HepG2 (cell line): ENCODE data around the gene SRCIN1. TPM values are rescaled to one million over a fixed set of nuclear protein-coding genes. Genes with fewer than 3 reads are reported as not detected.
A peak's percentile ranks its signal among the peaks of the same experiment; 100 is the strongest.

Source experiments
- AGO2 ChIP-seq: fragments of 200-400 bp; formaldehyde crosslinking; optimal IDR thresholded peaks from 2 replicates; pipeline ENCODE3; 2017; ENCODE audit warnings: mild to moderate bottlenecking, low read depth, low read length, moderate library complexity
- ARNT ChIP-seq: fragments of 450-650 bp; IDR thresholded peaks from 2 replicates; pipeline ENCODE4 v1.6.1; 2017
- EHMT2 ChIP-seq: fragments of 200-600 bp; sonication (generic); IDR thresholded peaks from 2 replicates; pipeline ENCODE4 v1.7.0; 2017; ENCODE audit warnings: antibody characterized with exemption, low read depth, low read length, borderline replicate concordance
- ELK4 ChIP-seq: sonication (generic); formaldehyde crosslinking; IDR thresholded peaks from 2 replicates; pipeline ENCODE4 v1.9.0; 2021; ENCODE audit warnings: missing genetic modification reagents, borderline replicate concordance
- FOSL2 ChIP-seq: sonication (generic); formaldehyde crosslinking; IDR thresholded peaks from 2 replicates; pipeline ENCODE4 v1.4.0; 2020; ENCODE audit warnings: missing genetic modification reagents
- GATAD2A ChIP-seq: IDR thresholded peaks from 2 replicates; pipeline ENCODE4 v1.6.1; 2016
- MIER3 ChIP-seq: IDR thresholded peaks from 2 replicates; pipeline ENCODE4 v1.6.1; 2016; ENCODE audit warnings: missing compliant biosample characterization, borderline replicate concordance
- MLLT10 ChIP-seq: sonication (generic); formaldehyde crosslinking; IDR thresholded peaks from 2 replicates; pipeline ENCODE4 v1.4.0; 2020; ENCODE audit warnings: missing genetic modification reagents
- MYNN ChIP-seq: sonication (generic); formaldehyde crosslinking; IDR thresholded peaks from 2 replicates; pipeline ENCODE4 v1.4.0; 2020; ENCODE audit warnings: mild to moderate bottlenecking, low read depth, missing genetic modification reagents
- PCBP1 ChIP-seq: fragments of 200-400 bp; formaldehyde crosslinking; IDR thresholded peaks from 2 replicates; pipeline ENCODE4 v1.6.1; 2017; ENCODE audit warnings: mild to moderate bottlenecking, low read depth, low read length, borderline replicate concordance
- PLSCR1 ChIP-seq: sonication (generic); formaldehyde crosslinking; IDR thresholded peaks from 2 replicates; pipeline ENCODE4 v1.5.0; 2020; ENCODE audit warnings: missing genetic modification reagents, mild to moderate bottlenecking, borderline replicate concordance
- POLR2AphosphoS5 ChIP-seq: IDR thresholded peaks from 2 replicates; pipeline ENCODE4 v1.6.1; 2012; ENCODE audit warnings: low read depth, low read length
- SIN3B ChIP-seq: fragments of 150-350 bp; IDR thresholded peaks from 2 replicates; pipeline ENCODE4 v1.6.1; 2014; ENCODE audit warnings: low read length
- SYNCRIP ChIP-seq: fragments of 200-400 bp; formaldehyde crosslinking; IDR thresholded peaks from 2 replicates; pipeline ENCODE4 v1.6.1; 2018; ENCODE audit warnings: mild to moderate bottlenecking, low read depth, low read length; ENCODE audit not compliant: insufficient read depth
- TP53 ChIP-seq: sonication (generic); formaldehyde crosslinking; conservative IDR thresholded peaks from 2 replicates; pipeline ENCODE4 v1.4.0; 2020; ENCODE audit warnings: missing genetic modification reagents
- ZBTB44 ChIP-seq: sonication (generic); formaldehyde crosslinking; IDR thresholded peaks from 2 replicates; pipeline ENCODE4 v1.4.0; 2020; ENCODE audit warnings: missing genetic modification reagents
- ZFAT ChIP-seq: sonication (generic); formaldehyde crosslinking; conservative IDR thresholded peaks from 2 replicates; pipeline ENCODE4 v1.8.1; 2023; ENCODE audit warnings: missing genetic modification reagents, inconsistent platforms
- ZNF280D ChIP-seq: sonication (generic); formaldehyde crosslinking; IDR thresholded peaks from 2 replicates; pipeline ENCODE4 v1.5.1; 2020; ENCODE audit warnings: mild to moderate bottlenecking, missing genetic modification reagents
- ZNF326 ChIP-seq: sonication (generic); formaldehyde crosslinking; IDR thresholded peaks from 2 replicates; pipeline ENCODE4 v1.4.0; 2020; ENCODE audit warnings: missing genetic modification reagents, borderline replicate concordance
- ZNF33A ChIP-seq: sonication (generic); formaldehyde crosslinking; IDR thresholded peaks from 2 replicates; pipeline ENCODE4 v1.5.1; 2020; ENCODE audit warnings: missing genetic modification reagents, mild to moderate bottlenecking, moderate library complexity, borderline replicate concordance
- ZNF430 ChIP-seq: sonication (generic); formaldehyde crosslinking; IDR thresholded peaks from 2 replicates; pipeline ENCODE4 v1.9.0; 2021; ENCODE audit warnings: mild to moderate bottlenecking, missing genetic modification reagents
- ZNF670 ChIP-seq: sonication (generic); formaldehyde crosslinking; IDR thresholded peaks from 2 replicates; pipeline ENCODE4 v1.8.0; 2022; ENCODE audit warnings: mild to moderate bottlenecking, missing genetic modification reagents, borderline replicate concordance
- polyA plus RNA-seq, 8 experiments: library from polyadenylated mRNA; depleted of rRNA in 3 of 8; stranded (reverse) in 7 of 8; unstranded in 1 of 8; fragments of >200 nt; fragmentation: Illumina TruSeq in 4 of 8; extraction: Trizol in 4 of 8; gene quantifications; 2 replicates each; pipeline versions ENCODE4 v1.2.1 to v1.2.3, GENCODE V29; 2011 to 2016; ENCODE audit warnings: low read depth in 4 of 8, missing spikeins in 1 of 8, mixed read lengths in 1 of 8; ENCODE audit not compliant: insufficient read depth in 1 of 8
- total RNA-seq, 5 experiments: library from RNA; depleted of rRNA; stranded (reverse); fragments of >200 nt; fragmentation: Illumina TruSeq; extraction: Trizol; gene quantifications; 2 replicates each; pipeline ENCODE4 v1.2.3, GENCODE V29; 2016; ENCODE audit warnings: low read depth in 1 of 5
- TF ChIP-seq, protein P1 (sequence below): sonication (generic); formaldehyde crosslinking; conservative IDR thresholded peaks from 2 replicates; pipeline ENCODE4 v1.4.0; 2020; ENCODE audit warnings: missing genetic modification reagents

The SRCIN1 gene
- total and polyA plus RNA-seq, 2 of the 13 experiments (the other 11 are each of a cell fraction or from before 2014, with no cell fraction given) = 1.2 to 9.6 TPM

DNA sequence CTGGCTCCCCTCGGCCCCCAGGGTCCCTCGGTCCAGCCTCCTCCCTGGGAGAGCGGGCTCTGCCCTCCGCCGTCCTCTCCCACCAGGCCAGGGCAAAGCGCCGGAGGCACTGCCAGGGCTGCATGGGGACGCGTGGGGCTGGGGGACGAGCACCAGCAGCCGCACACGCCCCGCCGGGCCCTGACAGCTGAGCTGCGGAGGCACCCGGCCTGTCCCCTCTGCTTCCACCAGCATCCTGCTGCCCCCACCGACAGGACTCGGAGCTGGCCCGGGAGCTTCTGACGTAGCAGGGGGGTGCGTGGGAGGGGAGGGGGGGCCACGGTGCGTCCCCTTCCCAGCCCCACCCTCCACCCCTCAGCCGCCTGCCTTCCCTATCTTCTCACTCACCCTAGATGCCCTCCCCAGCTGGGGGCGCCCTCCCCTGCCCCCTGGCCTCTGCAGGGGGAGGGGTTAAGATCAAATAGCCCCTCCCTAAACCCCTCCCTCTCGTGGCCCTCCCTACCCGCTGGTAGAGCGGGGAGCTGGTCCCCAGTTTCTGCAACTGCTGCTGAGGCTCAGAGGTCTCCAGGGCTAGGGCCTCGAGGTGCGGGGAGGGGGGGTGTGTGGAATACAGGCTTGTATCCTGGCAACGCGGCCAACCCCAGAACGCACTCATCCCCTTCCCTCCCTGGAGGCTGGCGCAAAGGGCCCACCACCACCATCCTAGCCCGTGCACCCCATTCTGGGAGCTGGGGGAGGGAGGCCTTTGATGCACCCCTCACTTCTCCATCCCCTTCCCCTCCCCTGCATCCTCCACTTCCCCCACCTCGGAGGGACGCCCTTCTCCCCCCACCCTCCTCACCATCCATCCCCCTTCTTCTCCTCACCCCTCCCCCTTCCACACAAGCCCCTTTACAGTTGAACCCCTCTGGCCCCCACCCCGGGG lies 1.0 kb downstream of the SRCIN1 start (continued):
- TF ChIP-seq ELK4 (CRISPR knock-in tag) = no peak
- no peak for TF ChIP-seq ZBTB44 (CRISPR knock-in tag)
- TF ChIP-seq ARNT = no peak
- peak; percentile 96 for TF ChIP-seq PCBP1
- TF ChIP-seq MYNN (CRISPR knock-in tag) = no peak
- TF ChIP-seq ZNF430 (CRISPR knock-in tag) = peak; percentile 66; the same call in 1 of the 2 replicates
- peak; percentile 50 for TF ChIP-seq GATAD2A (CRISPR knock-in tag)
- TF ChIP-seq PLSCR1 (CRISPR knock-in tag) = no peak
- TF ChIP-seq, protein P1, sequence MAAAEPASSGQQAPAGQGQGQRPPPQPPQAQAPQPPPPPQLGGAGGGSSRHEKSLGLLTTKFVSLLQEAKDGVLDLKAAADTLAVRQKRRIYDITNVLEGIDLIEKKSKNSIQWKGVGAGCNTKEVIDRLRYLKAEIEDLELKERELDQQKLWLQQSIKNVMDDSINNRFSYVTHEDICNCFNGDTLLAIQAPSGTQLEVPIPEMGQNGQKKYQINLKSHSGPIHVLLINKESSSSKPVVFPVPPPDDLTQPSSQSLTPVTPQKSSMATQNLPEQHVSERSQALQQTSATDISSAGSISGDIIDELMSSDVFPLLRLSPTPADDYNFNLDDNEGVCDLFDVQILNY (CRISPR knock-in tag) = no peak
- no peak for TF ChIP-seq ZNF670
- no peak for TF ChIP-seq MLLT10 (CRISPR knock-in tag)
- TF ChIP-seq AGO2 = peak; percentile 66
- no peak for TF ChIP-seq EHMT2
- no peak for TF ChIP-seq SYNCRIP
- no peak for TF ChIP-seq ZFAT (CRISPR knock-in tag)
- no peak for TF ChIP-seq SIN3B
- TF ChIP-seq ZNF33A (CRISPR knock-in tag) = no peak
- no peak for TF ChIP-seq FOSL2 (CRISPR knock-in tag)
- TF ChIP-seq TP53 (CRISPR knock-in tag) = no peak
- TF ChIP-seq MIER3 (CRISPR knock-in tag) = no peak
- 0 out of 2 replicates have a peak, but pooled peaks have one; percentile 54 for TF ChIP-seq ZNF280D
- TF ChIP-seq POLR2AphosphoS5 = peak; percentile 69
- no peak for TF ChIP-seq ZNF326 (CRISPR knock-in tag)
